Measurements from ENCODE around the gene ZNF324.

DNA sequence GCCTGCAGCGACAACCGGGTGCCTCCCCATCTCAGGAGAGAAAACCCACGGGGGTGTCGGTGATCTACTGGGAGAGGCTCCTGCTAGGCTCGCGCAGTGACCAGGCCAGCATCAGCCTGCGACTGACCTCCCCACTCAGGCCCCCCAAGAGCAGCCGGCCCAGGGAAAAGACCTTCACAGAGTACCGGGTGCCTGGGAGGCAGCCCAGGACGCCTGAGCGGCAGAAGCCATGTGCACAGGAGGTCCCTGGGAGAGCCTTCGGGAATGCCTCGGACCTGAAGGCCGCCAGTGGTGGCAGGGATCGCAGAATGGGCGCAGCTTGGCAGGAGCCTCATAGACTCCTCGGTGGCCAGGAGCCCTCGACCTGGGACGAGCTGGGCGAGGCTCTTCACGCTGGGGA, 11.6 kb upstream of the ZNF324 start:
- TF ChIP-seq CTCF (IDR thresholded peaks at IDR 0.05; ENCODE audit: low read depth, low read length) (no peak), EZH2phosphoT487 (IDR thresholded peaks at IDR 0.05; ENCODE audit: low read depth) (no peak)

Data from OCI-LY3 (cell line).